Activated CD8-positive, alpha-beta memory T cell treated with anti-CD3 and anti-CD28 coated beads for 48 hours (primary cell): ENCODE results near the gene ABCA2.

Source experiments
- DNase-seq, 3 experiments: peaks; one replicate each; pipeline ENCODE4 v3.0.0-alpha.2; 2020; ENCODE audit warnings: low read depth in 2 of 3, low spot score in 2 of 3

ABCA2 gene

DNA sequence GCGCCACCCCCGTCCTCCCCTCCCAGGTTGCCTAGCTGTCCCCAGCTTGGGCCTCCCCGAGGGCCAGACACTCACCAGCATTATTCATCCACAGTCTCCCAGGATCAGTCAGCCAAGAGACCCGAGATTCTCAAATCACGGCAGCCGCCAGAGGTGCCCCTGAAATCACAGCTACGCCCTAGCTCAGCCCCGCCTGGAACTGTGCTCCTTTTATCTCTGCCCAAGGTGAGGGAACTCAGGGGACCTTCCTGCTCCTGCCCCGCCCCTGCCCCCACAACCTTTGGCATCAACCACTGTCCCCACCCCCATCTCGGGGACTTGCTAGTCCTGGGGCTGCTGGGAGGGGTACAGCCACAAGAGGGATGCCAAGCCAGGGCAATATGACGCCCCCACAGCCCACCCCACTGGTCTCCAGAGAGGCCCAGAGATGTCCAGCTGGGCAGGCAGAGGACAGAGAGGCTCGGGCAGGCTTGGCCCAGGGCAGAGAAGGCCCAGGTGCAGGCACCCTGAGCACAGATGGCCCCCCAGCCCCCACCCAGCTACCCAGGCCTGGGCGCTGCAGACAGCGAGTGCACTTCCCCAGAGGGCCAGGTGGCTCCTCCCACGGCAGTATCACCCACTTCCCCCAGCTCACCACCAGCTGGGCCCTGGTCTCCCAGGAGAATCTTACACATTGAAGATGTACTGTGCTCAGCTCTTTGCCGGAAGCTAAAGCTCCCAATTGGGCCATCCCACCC lies 4.0 kb upstream of the ABCA2 start, which contains the start of gene FUT7:
TSS of gene FUT7 (minus strand) at position 185 of the 737 bp plus-strand sequence. CDS start at position 88, 97 bp downstream.
- DNase-seq: no peak

GRCh38 chr9:137030538-137031527 lies 2.8 kb upstream of the ABCA2 start:
- no peak for DNase-seq

- DNase-seq: no peak
Observed at GRCh38 chr9:137030006-137030405, 2.0 kb upstream of the ABCA2 start.

- DNase-seq: peak; percentile 62 to 81 (median 71)
Observed at GRCh38 chr9:137029058-137029936, 1.3 kb upstream of the ABCA2 start.

- DNase-seq: peak in 1 of 3 experiments; percentile 48
Observed at GRCh38 chr9:137028263-137029057, 423 bp upstream of the ABCA2 start.

GRCh38 chr9:137026828-137027227 lies 1.2 kb downstream of the ABCA2 start:
- no peak for DNase-seq

DNA sequence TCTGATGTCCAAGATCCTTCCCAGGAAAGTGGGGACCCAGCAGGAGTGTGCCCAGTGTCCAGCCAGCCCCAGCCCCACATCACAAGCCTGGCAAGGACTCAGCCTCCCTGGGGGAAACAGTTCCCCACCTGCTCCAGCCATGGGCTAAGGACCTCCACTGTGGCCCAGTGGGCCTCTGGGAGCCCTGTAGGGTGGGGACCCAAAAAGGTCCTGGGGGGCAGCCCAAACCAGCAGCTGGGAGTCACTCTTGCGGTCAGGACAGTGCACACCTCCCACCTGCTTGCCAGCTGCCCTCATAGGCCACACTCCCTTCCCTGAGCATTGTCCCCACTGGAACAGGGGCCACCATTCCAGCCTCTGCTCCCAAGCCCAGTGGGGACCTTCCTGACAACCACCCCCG lies 1.7 kb downstream of the ABCA2 start:
- no peak for DNase-seq

DNA sequence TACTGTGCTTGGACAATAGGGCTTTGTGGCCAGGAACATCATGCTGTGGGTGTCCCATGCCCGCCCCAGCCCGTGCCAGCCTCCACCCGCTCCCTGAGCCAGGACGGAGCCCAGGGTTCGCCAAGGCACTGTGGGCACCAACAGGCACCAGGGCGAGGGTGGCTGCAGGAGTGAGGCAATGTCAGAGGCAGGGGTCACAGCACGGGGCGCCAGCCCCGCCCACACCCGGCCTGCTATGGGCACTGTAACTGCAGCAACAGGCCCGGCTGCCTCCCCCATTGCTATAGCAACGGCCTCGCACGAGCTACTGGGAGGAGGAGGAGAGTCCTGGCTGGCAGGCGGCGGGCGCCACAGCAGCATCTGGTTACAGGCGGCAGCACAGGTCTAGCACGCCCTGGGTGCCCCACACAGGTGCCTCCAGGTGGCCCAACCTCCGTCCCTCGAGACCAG lies 2.5 kb downstream of the ABCA2 start:
- DNase-seq: no peak

DNA sequence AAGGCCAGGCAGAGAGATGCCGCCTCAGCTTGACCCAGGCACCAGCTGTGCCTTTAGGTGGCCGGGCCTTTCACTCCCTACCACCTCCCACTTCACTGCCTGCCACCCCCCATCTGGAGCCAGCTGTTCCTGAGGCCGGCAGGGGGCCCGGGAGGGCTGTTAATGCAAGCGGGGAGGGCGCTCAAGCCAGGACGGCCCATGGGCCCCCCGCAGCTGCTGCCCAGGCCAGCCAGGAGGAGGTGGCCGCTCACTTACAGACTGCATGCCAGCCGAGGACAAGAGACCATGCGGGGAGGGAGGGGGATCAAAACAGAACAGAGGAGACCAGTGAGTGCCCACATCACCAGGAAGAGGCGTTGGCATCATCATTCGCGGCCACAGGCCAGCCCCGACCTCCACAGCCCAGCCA lies 4.5 kb downstream of the ABCA2 start:
- DNase-seq: no peak

GRCh38 chr9:137023157-137023556 lies 4.9 kb downstream of the ABCA2 start:
- DNase-seq: no peak

GRCh38 chr9:137022662-137023008 lies 5.4 kb downstream of the ABCA2 start:
- DNase-seq: no peak

GRCh38 chr9:137021979-137022661 lies 5.9 kb downstream of the ABCA2 start:
- peak in 1 of 3 experiments; percentile 67 for DNase-seq

DNA sequence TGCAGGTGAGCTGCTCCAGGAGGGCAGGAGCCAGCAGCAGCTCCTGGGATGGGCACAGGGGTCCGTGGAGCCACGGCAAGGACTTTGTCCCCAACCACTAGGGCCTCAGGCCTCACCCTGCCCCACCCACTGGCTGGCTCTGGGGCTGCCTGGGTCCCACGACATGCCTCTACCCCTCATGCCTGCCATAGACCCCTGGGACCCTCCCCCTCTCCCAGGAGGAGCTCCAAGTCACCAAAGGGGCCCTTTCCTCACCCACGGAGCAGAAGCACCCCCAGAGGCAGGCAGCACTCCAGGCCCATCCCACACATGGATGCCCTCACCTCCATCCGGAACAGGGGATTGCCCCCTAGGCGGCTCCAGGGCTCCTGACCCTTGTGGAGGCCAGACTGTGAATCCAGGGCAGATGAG lies 6.5 kb downstream of the ABCA2 start:
- no peak for DNase-seq

- no peak for DNase-seq
Observed at GRCh38 chr9:137020771-137021567, 7.1 kb downstream of the ABCA2 start.

- DNase-seq: no peak
Observed at GRCh38 chr9:137019891-137020683, 8.0 kb downstream of the ABCA2 start.

DNA sequence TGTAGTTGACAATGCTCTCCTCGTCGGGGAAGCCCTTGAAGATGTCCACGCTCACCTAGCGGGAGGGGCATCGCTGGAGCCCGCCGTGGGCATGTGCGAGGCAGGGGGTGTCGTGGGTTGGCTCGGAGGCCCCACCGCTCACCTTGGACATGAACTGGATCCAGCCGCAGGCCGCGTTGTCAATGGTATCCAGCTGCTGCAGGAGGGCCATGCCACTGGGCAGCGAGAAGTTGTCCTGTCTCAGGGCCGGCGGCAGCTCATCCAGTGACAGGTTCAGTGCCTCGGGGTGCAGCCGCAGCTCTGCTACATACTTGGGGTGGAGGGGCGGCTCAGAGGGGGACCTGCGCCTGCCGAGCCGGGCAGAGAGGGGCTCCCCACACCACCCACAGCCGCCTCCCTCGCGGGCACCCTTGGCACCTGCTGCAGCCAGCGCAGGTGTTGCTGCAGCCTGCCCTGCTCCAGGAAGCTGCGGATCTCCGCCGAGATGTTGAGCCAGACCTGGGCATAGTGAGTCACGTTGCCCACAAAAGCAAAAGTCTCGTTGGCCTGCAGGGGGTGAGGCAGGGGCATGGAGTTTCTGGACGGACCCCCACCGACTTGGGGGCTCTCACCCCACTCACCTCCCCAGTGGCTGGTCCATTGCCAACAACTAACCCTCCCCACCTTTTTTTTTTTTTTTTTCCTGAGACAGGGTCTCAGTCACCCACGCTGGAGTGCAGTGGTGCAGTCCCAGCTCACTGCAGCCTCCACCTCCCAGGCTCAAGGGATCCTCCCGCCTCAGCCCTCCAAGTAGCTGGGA lies 9.1 kb downstream of the ABCA2 start:
- DNase-seq: no peak
